ENCODE data around the gene CATSPER4. TPM values are rescaled to one million over a fixed set of nuclear protein-coding genes. Genes with fewer than 3 reads are reported as not detected.

The CATSPER4 gene
- total RNA-seq, 1 donor from 2014 or later, result 0.29 TPM

GRCh38 chr1:26195805-26196204 is 5.4 kb downstream of the CATSPER4 start:
- H3K27me3 Mint-ChIP-seq (ENCODE audit: low read depth), result no peaks in the 10 kb centered on the region
- H3K27ac Mint-ChIP-seq, result no peak overlapping the region
- no peaks in the 10 kb centered on the region for H3K9me3 Mint-ChIP-seq
- no peaks in the 10 kb centered on the region for H3K36me3 Mint-ChIP-seq
- peaks cover 13% of the 10 kb centered on the region for H3K4me1 Mint-ChIP-seq
- DNase-seq (ENCODE audit: low spot score in 2 of 2, unreplicated experiment in 2 of 2), result no peak
- H3K4me3 Mint-ChIP-seq, result no peak overlapping the region
- TF ChIP-seq, protein P1, sequence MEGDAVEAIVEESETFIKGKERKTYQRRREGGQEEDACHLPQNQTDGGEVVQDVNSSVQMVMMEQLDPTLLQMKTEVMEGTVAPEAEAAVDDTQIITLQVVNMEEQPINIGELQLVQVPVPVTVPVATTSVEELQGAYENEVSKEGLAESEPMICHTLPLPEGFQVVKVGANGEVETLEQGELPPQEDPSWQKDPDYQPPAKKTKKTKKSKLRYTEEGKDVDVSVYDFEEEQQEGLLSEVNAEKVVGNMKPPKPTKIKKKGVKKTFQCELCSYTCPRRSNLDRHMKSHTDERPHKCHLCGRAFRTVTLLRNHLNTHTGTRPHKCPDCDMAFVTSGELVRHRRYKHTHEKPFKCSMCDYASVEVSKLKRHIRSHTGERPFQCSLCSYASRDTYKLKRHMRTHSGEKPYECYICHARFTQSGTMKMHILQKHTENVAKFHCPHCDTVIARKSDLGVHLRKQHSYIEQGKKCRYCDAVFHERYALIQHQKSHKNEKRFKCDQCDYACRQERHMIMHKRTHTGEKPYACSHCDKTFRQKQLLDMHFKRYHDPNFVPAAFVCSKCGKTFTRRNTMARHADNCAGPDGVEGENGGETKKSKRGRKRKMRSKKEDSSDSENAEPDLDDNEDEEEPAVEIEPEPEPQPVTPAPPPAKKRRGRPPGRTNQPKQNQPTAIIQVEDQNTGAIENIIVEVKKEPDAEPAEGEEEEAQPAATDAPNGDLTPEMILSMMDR (IDR thresholded peaks at IDR 0.05; ENCODE audit: unreplicated experiment), result no peak

- no peak overlapping the region for H3K27ac Mint-ChIP-seq
Observed at GRCh38 chr1:26197301-26197700, 6.9 kb downstream of the CATSPER4 start.

GRCh38 chr1:26197813-26198212 is 7.4 kb downstream of the CATSPER4 start:
- H3K36me3 Mint-ChIP-seq, result no peaks in the 10 kb centered on the region
- no peak overlapping the region for H3K4me3 Mint-ChIP-seq
- H3K4me1 Mint-ChIP-seq, result peaks cover 26% of the 10 kb centered on the region
- DNase-seq (ENCODE audit: low spot score in 2 of 2, unreplicated experiment in 2 of 2), result no peak
- no peaks in the 10 kb centered on the region for H3K9me3 Mint-ChIP-seq
- H3K27me3 Mint-ChIP-seq (ENCODE audit: low read depth), result peaks cover 4% of the 10 kb centered on the region
- H3K27ac Mint-ChIP-seq, result no peak overlapping the region
- TF ChIP-seq, protein P1 (IDR thresholded peaks at IDR 0.05; ENCODE audit: unreplicated experiment), result no peak

More at GRCh38 chr1:26197301-26197700, 6.9 kb downstream of the CATSPER4 start:
- DNase-seq (ENCODE audit: low spot score in 2 of 2, unreplicated experiment in 2 of 2), result no peak
- TF ChIP-seq, protein P1 (IDR thresholded peaks at IDR 0.05; ENCODE audit: unreplicated experiment), result no peak
- Mint-ChIP-seq H3K36me3 (no peaks in the 10 kb centered on the region), H3K9me3 (no peaks in the 10 kb centered on the region), H3K4me3 (no peak overlapping the region), H3K27me3 (ENCODE audit: low read depth) (no peaks in the 10 kb centered on the region), H3K4me1 (peaks cover 25% of the 10 kb centered on the region)

DNA sequence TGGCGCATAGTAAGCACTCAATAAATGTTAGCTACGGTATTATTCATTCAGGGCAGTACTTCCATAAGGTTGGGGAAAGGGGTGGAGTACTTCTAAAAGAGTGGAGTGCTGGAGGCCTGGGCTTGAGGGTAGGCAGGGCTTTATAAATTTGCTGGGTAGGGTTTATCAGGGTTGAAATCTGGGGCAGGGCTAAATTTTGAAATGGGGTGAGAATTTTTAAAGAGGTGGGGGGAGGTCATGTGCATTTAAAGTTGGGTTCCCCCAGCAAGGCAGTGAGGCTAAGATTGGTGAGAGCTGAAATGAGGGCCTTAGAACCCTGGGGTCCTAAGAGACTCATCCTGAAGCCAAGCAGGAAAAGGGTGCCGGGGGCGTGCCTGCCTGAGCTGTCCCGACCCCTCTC is 10.0 kb downstream of the CATSPER4 start:
- DNase-seq (ENCODE audit: low spot score in 2 of 2, unreplicated experiment in 2 of 2), result no peak
- peaks cover 26% of the 10 kb centered on the region for H3K4me1 Mint-ChIP-seq
- no peaks in the 10 kb centered on the region for H3K36me3 Mint-ChIP-seq
- peaks cover 13% of the 10 kb centered on the region for H3K27me3 Mint-ChIP-seq (ENCODE audit: low read depth)
- peak overlapping the region; percentile 81 for H3K27ac Mint-ChIP-seq
- no peaks in the 10 kb centered on the region for H3K9me3 Mint-ChIP-seq
- H3K4me3 Mint-ChIP-seq, result peak overlapping the region; percentile 43
- TF ChIP-seq, protein P1 (IDR thresholded peaks at IDR 0.05; ENCODE audit: unreplicated experiment), result no peak

GRCh38 chr1:26203642-26204318 is 13.4 kb downstream of the CATSPER4 start:
- no peak overlapping the region for H3K4me3 Mint-ChIP-seq
- TF ChIP-seq, protein P1 (IDR thresholded peaks at IDR 0.05; ENCODE audit: unreplicated experiment), result no peak
- peaks cover 26% of the 10 kb centered on the region for H3K4me1 Mint-ChIP-seq
- H3K27me3 Mint-ChIP-seq (ENCODE audit: low read depth), result peaks cover 13% of the 10 kb centered on the region
- H3K36me3 Mint-ChIP-seq, result no peaks in the 10 kb centered on the region
- no peaks in the 10 kb centered on the region for H3K9me3 Mint-ChIP-seq
- no peak overlapping the region for H3K27ac Mint-ChIP-seq
- no peak for DNase-seq (ENCODE audit: low spot score in 2 of 2, unreplicated experiment in 2 of 2)

All from mesothelial cell of epicardium (in vitro differentiated cells).